ENCODE measurements around the gene NEK11. TPM values are rescaled to one million over a fixed set of nuclear protein-coding genes. Genes with fewer than 3 reads are reported as not detected.

NEK11 gene
- polyA plus RNA-seq, 1 donor from 2014 or later, result 6.1 TPM

- Histone ChIP-seq H3K4me2 (ENCODE audit: low read length) (no peak overlapping the region), H3K9ac (ENCODE audit: low read length) (no peak overlapping the region), H3K27me3 (ENCODE audit: insufficient read depth, low read depth, low read length) (no peaks in the 10 kb centered on the region), H3K9me2 (ENCODE audit: insufficient read depth, low read length) (no peaks in the 10 kb centered on the region), H4K20me1 (ENCODE audit: insufficient read depth) (no peaks in the 10 kb centered on the region), H3K4me3 (ENCODE audit: low read length) (no peak overlapping the region), H3K36me3 (ENCODE audit: insufficient read depth, low read length) (no peaks in the 10 kb centered on the region), H3K9me3 (ENCODE audit: low read length) (no peaks in the 10 kb centered on the region), H3K27ac (ENCODE audit: low read length) (no peak overlapping the region), H3K79me2 (replicated peaks; ENCODE audit: insufficient read depth, low read length) (no peaks in the 10 kb centered on the region), H2AFZ (ENCODE audit: low read depth, low read length) (no peak overlapping the region), H3F3A (ENCODE audit: insufficient read depth, low read length, poor library complexity, severe bottlenecking) (no peaks in the 10 kb centered on the region)
- TF ChIP-seq CTCF (IDR thresholded peaks at IDR 0.05; ENCODE audit: poor library complexity, severe bottlenecking), result no peak
- TF ChIP-seq EP300 (conservative IDR thresholded peaks at IDR 0.05; ENCODE audit: poor library complexity, severe bottlenecking), result no peak
- TF ChIP-seq SMC3 (conservative IDR thresholded peaks at IDR 0.05; ENCODE audit: poor library complexity), result no peak
- no peak for TF ChIP-seq POLR2AphosphoS5 (IDR thresholded peaks at IDR 0.05)
- no peak for TF ChIP-seq MXI1 (conservative IDR thresholded peaks at IDR 0.05; ENCODE audit: poor library complexity, severe bottlenecking)
- no peak for TF ChIP-seq TAF1 (IDR thresholded peaks at IDR 0.05; ENCODE audit: low read depth)
- TF ChIP-seq RAD21 (conservative IDR thresholded peaks at IDR 0.05), result no peak
- TF ChIP-seq, protein P1, sequence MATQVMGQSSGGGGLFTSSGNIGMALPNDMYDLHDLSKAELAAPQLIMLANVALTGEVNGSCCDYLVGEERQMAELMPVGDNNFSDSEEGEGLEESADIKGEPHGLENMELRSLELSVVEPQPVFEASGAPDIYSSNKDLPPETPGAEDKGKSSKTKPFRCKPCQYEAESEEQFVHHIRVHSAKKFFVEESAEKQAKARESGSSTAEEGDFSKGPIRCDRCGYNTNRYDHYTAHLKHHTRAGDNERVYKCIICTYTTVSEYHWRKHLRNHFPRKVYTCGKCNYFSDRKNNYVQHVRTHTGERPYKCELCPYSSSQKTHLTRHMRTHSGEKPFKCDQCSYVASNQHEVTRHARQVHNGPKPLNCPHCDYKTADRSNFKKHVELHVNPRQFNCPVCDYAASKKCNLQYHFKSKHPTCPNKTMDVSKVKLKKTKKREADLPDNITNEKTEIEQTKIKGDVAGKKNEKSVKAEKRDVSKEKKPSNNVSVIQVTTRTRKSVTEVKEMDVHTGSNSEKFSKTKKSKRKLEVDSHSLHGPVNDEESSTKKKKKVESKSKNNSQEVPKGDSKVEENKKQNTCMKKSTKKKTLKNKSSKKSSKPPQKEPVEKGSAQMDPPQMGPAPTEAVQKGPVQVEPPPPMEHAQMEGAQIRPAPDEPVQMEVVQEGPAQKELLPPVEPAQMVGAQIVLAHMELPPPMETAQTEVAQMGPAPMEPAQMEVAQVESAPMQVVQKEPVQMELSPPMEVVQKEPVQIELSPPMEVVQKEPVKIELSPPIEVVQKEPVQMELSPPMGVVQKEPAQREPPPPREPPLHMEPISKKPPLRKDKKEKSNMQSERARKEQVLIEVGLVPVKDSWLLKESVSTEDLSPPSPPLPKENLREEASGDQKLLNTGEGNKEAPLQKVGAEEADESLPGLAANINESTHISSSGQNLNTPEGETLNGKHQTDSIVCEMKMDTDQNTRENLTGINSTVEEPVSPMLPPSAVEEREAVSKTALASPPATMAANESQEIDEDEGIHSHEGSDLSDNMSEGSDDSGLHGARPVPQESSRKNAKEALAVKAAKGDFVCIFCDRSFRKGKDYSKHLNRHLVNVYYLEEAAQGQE (IDR thresholded peaks at IDR 0.05; ENCODE audit: borderline replicate concordance), result no peak
- no peak for TF ChIP-seq EZH2 (IDR thresholded peaks at IDR 0.05; ENCODE audit: borderline replicate concordance, insufficient read depth, low read length, poor library complexity, severe bottlenecking)
Observed at GRCh38 chr3:131386429-131387165, 359.9 kb downstream of the NEK11 start.

DNA sequence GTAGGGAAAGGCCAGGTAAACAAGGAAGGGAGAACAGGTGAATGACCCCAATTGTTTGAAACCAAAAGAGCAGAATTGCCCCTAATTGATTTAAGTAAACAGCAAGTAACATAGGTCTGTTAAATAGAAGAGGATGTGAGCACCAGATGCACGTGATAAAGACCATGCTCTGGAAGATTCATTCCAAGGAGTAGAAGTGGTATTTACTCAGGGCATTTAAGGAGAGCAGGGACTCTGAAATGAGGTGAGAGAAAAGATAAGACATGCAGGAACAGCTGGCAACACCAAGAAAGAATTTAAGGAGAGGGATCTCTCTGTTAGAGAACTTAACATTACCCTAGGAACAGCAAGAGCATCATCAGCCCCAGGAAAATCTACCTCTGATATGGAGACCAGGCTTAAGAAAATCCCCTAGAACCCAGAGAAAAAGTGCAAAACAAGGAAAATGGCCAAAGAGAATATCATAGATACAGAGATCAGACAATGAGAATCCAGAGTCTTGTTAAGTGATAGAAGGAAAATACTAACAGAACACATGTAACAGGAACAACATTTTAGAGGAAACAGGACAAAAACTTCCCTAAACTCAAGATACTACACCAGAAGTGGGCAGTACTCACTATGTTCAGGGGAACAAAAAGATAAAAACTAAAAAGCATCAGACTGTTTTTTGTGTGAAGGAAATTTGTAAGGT, 361.3 kb downstream of the NEK11 start:
- H3K27me3 ChIP-seq (ENCODE audit: insufficient read depth, low read depth, low read length), result no peaks in the 10 kb centered on the region
- H3K4me3 ChIP-seq (ENCODE audit: low read length), result no peak overlapping the region
- H3K36me3 ChIP-seq (ENCODE audit: insufficient read depth, low read length), result no peaks in the 10 kb centered on the region
- no peak overlapping the region for H3K9ac ChIP-seq (ENCODE audit: low read length)
- no peak overlapping the region for H3K27ac ChIP-seq (ENCODE audit: low read length)
- H2AFZ ChIP-seq (ENCODE audit: low read depth, low read length), result no peak overlapping the region
- H3K79me2 ChIP-seq (replicated peaks; ENCODE audit: insufficient read depth, low read length), result no peaks in the 10 kb centered on the region
- H3F3A ChIP-seq (ENCODE audit: insufficient read depth, low read length, poor library complexity, severe bottlenecking), result no peaks in the 10 kb centered on the region
- no peak overlapping the region for H3K4me2 ChIP-seq (ENCODE audit: low read length)
- H3K9me3 ChIP-seq (ENCODE audit: low read length), result no peaks in the 10 kb centered on the region
- no peaks in the 10 kb centered on the region for H4K20me1 ChIP-seq (ENCODE audit: insufficient read depth)
- TF ChIP-seq SMC3 (conservative IDR thresholded peaks at IDR 0.05; ENCODE audit: poor library complexity) (no peak), EP300 (conservative IDR thresholded peaks at IDR 0.05; ENCODE audit: poor library complexity, severe bottlenecking) (no peak), RAD21 (conservative IDR thresholded peaks at IDR 0.05) (no peak), EZH2 (IDR thresholded peaks at IDR 0.05; ENCODE audit: borderline replicate concordance, insufficient read depth, low read length, poor library complexity, severe bottlenecking) (no peak)
- TF ChIP-seq, protein P1 (IDR thresholded peaks at IDR 0.05; ENCODE audit: borderline replicate concordance), result no peak
- no peaks in the 10 kb centered on the region for H3K9me2 ChIP-seq (ENCODE audit: insufficient read depth, low read length)
